GM19240 (cell line): Measurements from ENCODE around the gene TEAD4.

Experiments used
- DNase-seq: peaks from one replicate; pipeline ENCODE4 v3.0.0; 2011; ENCODE audit warnings: low spot score; ENCODE audit not compliant: insufficient read length

TEAD4 gene

DNA sequence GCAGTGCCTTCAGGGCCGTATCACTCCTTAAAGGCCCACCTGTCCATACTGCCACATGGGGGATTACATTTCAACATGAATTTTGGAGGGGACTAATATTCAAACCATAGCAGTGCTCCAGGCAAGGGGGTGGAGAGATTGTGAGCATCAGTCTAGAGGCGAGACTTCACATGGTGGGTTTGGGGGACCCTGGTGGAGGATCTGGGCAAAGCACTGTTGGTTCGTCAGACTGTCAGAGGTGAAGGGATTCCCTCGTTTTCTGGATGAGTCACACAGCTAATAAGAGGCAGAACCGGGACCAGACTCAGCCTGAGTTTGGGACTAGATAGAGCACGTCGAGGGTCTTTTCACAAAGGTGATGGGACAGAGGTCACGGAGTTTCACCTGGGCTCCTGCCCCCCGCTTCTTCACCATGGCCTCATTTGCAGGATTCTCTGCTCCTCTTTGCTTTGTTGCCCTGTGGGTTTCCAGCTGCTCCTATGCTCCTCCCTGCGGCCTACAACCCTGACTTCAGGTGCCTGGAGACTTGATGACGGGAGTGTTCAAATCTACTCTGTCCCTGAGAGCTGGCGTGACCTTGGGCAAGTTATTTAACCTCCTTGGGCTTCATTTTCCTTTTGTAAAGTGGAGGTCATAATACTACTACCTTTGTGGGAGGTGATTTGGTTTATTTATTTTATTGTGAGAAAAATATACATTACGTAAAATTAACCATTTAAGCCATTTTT lies 41.5 kb downstream of the TEAD4 start:
- DNase-seq: no peak

DNA sequence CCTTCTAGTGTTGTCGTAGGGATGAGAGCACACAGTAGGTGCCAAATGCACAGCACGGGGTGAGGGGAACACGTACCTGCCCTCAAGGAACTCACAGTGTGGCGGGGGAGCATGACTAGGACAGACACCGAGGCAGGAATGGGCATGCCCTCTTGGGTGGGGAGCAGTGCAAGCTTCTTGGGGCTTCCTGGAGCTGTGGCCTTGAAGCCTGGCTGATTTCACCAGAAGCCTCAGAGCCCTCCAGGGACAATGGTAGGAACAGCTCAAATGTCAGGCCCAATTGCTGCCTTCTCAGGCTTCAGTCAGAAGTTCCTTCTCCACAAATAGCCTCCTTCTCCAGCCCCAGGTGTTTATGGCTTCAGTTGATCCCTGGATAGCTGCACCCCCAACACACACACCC lies 43.4 kb downstream of the TEAD4 start:
- DNase-seq: no peak

DNA sequence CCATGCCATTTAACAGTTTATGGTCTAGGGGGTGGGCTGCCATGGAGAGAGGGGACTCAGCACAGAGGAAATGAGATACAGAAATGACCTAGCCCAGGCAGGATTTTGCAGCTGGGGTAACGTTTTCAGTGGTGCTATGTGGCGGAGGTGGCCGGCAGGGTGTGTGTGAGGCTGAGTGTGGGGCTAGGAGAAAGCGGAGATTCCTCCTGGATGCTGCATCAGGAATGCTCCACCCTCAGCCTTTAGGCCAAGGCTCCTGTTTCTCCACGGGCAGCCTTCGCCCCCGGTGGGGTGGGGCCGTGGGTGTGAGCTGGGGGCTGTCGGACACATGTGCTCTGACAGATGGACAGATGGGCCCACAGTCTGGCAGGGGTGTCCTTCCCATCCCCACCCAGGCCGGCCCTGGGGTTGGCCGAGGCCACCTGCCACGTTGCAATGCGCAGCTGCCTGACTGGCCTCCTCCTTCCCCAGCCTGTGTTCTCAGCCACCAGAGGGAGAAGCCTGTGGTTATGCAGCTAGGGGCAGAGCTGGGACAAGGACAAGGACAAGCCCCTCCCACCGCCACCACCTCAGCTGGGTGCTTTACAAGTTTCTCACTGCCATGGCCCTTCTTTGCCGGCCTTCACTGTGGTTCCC lies 44.3 kb downstream of the TEAD4 start:
- DNase-seq: no peak

DNA sequence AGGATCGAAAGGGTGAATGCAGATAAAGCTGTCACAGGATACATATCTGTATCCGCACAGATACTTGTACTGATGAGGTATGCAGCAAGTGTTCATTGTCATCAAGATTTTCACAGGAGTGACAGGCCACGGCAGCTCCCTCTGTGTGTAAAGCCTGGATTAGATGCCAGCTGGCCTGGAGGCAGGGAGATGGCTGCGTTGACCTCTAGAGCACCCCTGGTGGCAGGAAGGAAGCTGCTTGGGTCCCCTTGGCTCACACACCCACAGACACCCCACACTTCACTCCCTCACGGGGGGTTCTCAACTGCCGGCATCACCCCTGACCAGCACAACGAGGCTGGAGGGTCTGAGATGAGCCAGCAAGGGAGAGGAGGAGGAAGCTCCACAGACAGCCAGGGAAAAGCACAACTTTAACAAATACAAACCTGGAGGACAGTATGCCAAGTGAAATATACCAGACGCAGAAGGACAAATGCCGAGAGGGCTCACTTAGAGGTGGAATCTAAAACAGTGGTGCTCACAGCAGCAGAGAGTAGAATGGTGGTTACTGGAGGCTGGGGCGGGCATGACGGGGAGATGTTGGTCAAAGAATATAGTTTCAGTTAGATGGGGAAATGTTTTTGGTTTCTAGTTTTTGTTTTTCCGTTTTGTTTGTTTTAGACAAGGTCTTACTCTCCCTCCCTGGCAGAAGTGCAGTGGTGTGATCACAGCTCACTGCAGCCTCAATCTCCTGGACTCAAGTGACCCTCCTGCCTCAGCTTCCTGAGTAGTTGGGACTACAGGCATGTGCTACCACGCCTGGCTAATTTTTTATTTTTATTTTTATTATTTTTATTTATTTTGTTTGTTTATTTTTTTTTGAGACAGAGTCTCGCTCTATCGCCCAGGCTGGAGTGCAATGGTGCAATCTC lies 45.7 kb downstream of the TEAD4 start:
- DNase-seq: no peak

GRCh38 chr12:3005736-3006135 lies 46.5 kb downstream of the TEAD4 start:
- DNase-seq: no peak

GRCh38 chr12:3009780-3010179 lies 50.6 kb downstream of the TEAD4 start:
- DNase-seq: no peak

DNA sequence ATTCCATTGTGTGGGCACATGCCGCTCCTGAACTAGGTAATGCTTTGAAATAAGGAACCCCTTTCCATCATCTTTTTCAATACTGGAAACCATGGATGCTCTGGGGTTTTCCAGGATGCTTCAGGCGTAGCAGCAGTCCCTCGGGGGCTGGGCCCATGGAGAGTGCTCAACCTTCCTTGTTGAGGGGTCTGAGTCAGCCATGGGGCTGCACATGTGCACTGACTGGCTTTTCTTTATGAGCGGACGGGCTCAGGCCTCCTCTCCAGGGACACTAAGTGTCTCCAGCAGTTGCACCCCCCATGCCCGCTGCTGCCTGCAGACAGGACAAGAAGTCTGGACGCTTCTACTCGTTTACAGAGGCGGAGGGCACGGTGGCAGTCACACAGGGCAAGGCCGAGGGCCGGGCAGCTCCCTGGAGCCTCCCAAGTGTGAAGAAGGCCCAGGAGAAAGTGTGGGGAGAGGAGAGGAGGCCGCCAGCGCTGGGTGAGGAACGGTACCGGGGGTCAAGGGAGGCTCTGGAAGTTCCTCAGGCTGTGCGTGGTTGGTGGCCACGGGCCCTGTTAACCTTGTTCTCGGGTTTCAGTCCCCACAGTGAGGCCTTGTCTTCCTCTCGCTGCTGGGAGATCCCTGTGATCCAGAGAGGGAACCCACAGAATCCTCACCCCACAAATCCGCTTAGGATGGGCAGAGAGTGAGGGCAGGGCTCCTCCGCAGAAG lies 51.2 kb downstream of the TEAD4 start:
- DNase-seq: no peak

DNA sequence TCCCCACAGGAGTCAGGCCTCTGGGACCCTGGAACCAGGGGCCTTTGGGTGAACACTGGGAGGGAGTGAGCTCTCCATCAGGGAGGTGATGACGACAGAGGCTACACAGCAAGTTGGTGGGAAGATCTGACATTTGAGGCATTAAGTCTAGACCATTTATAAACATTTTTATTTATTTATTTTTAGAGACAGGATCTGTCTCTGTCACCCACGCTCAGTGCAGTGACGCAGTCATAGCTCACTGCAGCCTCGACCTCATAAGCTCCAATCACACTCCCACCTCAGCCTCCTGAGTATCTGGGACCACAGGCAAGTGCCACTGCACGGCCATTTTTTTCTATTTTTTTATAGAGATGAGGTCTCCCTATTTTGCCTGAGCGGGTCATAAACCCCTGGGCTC lies 53.6 kb downstream of the TEAD4 start:
- DNase-seq: no peak

- DNase-seq: no peak
Measured at GRCh38 chr12:3014641-3015040, 55.4 kb downstream of the TEAD4 start.

DNA sequence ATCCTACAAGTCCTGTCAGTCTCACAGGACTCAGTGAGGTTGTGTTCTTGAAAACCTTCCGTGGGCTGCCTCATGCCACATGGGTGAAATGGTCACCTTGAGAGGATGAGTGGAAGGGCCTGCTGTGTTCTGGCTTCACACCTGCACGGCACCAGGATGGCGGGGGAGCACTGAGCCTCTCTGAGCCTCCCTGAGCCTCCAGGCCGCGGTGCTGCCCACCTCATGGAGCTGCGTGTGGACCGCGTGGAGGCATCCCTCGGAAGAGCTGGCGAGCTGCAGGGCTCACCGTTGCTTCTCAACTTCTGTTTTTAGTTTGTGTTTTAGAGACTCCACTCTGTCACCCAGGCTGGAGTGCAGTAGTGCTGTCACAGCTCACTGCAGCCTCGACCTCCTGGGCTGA lies 56.2 kb downstream of the TEAD4 start:
- DNase-seq: no peak

DNA sequence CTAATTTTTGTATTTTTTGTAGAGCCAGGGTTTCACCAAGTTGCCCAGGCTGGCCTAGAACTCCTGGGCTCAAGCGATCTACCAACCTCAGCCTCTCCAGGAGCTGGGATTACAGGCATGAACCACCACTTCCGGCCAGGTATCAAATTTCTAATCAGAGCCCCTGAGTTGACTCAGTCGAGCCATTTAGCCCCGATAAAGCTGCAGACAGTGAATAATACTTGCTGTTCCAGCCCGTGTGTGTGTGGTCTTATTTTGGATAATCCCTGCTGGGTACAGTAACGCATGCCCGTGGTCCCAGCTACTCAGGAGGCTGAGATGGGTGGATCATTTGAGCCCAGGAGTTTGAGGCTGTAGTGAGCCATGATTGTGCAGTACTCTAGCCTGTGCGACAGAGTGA lies 57.0 kb downstream of the TEAD4 start:
- no peak for DNase-seq

GRCh38 chr12:3017281-3017680 lies 58.1 kb downstream of the TEAD4 start:
- DNase-seq: no peak

GRCh38 chr12:3018284-3019004 lies 59.2 kb downstream of the TEAD4 start:
- no peak for DNase-seq

DNA sequence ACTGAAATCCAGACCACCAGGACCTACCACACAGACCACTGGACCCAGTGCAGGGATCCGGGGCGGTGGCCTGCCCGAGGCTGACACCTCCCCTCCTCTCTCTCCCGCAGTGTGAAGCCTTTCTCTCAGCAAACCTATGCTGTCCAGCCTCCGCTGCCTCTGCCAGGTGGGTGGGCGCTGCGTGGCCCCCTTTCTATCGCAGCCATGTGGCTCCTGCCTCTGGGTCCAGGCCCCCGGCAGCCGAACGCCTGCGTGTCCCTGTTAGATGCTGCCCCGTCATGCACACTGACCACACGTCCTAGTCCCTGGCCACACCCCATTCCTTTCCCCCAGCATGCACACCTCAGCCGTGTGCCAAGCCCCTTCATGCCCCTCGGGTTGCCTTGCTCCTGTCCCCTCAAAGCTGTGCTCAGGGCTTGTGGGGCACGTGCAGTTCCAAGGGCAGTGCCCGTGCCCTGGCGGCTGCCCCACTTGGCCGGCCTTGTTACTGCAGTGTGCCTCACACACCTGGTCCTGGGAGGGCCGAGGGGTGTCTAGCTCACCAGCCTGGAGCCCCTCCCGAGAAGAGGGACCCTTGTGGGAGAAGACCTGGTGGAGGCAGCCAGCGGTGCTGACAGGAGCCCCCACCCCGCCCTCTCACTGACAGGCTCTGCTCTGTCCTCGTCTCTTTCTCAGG lies 59.9 kb downstream of the TEAD4 start:
- DNase-seq: no peak

GRCh38 chr12:3020399-3020798 lies 61.2 kb downstream of the TEAD4 start:
- DNase-seq: no peak

- no peak for DNase-seq
Measured at GRCh38 chr12:3020850-3021435, 61.7 kb downstream of the TEAD4 start.

GRCh38 chr12:3022411-3022810 lies 63.2 kb downstream of the TEAD4 start:
- DNase-seq: no peak

- DNase-seq: no peak
Measured at GRCh38 chr12:3022961-3023360, 63.8 kb downstream of the TEAD4 start.

- DNase-seq: no peak
Measured at GRCh38 chr12:3028108-3028507, 68.9 kb downstream of the TEAD4 start.

DNA sequence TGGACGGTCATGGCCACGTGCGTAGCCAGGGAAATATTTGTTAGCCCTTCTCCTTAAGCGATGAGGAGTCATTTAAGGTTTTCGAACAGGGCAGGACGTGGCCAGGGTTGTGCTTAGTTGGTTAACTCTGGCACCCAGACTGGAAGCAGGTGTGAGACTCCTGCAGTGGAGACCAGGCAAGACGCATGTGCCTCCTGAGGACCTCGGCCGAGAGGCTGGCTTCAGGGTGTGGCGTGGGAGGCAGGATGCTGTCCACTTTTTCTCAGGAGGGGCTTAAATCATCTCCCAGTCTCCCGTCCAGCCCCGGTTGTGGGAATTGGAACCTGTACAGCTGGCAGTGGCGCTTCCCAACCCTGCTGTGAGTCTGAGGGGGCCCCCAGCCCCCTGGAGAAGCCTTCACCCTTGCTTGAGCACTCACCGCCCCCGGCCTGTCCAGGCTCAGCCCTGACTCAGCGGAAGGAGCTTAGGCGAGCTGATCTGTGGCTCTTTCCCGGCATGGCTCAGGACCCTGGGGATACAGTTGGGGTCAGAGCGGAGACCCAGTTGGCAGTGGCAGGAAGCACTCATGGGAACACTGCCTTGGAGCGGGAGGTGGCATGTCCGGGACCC lies 71.7 kb downstream of the TEAD4 start:
- DNase-seq: no peak
